ENCODE data around the gene AKR1B15.

The AKR1B15 gene

DNA sequence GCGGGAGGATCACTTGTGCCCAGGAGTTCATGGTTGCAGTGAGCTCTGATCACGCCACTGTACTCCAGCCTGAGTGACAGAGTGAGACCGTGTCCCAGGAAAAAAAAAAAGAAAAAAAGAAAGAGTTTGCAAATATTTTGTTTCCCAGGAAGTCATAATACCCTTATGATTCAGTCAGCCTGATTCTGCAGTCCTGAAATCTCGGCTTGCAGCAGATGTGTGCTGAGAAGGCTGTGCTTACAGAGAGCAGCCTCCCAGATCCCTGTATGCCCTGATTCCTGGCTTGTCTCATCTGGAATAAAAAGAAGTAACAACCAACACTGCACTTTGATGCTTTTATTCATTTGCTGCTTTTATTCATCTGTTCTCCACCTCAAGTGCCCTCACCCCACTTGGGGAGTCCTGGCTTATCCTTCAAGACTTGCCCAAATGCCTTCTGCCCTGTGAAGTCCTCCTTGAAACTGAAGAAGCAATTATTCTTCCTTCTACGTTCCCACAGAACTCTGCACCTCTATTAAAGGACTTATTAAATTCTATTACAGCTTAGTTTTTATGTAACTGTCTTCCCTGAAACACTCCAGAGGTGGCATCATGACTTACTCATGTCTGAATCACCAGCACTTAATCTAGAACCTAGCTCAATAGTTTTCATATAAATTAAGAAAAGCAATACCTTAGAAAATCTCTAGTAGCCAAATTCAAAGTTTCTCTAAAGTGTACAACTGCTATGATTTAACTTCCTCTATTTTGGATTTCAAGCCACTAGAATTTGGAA, 70.0 kb downstream of the AKR1B15 start:
- no peak for DNase-seq (ENCODE audit: low read depth)

DNA sequence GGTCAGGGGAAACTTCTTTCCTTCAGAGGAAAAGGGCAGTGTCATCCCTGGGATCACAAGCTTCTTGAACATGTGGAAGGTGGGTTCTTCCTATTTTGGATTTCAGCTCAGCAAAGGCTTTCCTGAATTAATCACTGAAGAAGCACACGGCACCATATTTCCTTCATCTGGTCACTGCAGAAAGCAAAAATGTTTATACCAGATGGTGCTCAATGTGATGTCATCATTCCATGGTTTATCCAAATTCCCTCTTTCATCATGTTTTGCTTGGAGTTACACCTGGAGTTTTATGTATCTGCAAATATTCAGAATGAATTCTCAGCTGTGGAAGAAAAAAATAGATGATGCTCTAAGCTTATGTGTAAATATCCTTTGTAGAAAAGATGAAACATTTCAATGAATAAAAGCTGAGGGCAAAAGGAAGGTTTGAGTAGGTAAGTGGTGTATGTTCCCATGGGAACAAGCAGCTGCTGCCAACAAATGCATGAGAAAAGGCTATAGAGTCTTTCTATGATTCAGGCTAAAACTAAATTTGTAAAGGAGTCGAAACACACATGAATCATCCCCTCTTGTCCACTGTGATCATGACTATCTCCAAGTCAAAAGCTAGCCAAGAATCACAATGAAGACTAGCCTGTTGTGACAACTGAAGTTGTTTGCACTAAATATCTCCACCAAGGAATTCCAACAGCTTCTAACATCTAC, 70.9 kb downstream of the AKR1B15 start:
- DNase-seq (ENCODE audit: low read depth) = no peak

DNA sequence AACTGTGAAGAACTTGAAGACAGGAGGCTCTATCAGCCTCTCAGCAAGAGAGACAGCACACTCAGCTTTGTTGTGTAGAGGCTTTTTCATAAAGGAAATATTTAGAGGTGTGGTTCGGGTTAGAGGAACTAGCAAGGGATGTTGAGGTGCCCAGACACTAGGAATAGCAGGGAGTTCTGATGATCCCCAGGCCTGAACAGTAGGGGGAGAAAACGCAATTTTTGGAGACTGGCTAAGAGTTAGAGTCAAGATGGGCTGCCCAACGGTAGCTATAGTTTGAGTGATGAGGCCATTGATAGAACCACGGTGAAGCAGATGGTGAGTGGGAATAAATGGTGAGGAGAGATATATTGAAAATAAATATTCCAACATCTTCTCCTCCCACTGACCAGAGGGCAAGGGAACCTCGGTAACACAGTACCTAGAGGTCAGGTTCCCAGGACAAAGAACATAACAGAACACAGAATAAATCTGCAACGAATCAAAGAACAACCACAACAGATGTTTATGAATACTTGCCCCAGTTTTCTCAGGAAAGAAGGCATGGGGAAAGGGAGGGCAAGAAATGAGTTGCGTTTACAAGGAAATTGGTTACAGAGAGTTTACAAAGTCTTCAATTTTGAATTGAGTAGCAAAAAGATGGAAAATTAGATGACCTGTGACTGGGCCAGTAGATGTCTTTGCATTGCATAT, 73.5 kb downstream of the AKR1B15 start:
- no peak for DNase-seq (ENCODE audit: low read depth)

DNA sequence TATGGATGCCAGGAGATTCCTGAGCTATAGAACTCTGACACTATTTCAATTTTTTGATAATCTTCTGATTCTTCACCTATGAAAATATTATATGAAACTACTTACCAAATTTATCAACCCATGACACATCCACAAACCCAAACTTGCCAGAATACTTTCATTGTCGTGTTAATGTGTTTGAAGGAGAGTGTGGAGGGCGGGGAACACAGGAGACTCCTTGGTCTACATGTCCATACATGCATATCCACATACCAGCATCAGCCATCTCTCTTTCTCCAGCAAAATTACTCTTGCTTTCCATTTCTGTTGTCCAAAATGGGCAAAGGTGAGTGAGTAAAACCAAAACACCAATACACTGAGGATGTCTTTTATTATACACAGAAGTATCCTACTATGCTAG, 74.3 kb downstream of the AKR1B15 start:
- DNase-seq (ENCODE audit: low read depth) = no peak

DNA sequence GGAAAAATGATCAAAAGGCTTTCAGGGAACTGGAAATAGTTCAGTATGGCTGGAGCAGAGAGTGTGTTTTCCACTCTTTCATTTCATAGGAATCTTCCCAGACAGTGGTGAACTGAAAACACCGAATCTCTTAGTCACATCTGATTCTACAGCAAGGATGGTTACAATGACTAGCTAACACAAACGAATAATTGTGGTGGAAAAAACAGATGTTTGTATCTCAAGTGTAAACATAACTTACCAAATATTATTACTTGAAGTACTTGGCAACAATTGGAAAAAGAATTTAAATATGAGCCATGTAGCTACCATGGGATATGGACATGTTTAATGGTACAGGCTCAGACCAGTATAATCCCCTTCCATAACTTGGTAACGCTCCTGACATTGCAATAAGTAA, 76.6 kb downstream of the AKR1B15 start:
- DNase-seq (ENCODE audit: low read depth) = no peak

DNA sequence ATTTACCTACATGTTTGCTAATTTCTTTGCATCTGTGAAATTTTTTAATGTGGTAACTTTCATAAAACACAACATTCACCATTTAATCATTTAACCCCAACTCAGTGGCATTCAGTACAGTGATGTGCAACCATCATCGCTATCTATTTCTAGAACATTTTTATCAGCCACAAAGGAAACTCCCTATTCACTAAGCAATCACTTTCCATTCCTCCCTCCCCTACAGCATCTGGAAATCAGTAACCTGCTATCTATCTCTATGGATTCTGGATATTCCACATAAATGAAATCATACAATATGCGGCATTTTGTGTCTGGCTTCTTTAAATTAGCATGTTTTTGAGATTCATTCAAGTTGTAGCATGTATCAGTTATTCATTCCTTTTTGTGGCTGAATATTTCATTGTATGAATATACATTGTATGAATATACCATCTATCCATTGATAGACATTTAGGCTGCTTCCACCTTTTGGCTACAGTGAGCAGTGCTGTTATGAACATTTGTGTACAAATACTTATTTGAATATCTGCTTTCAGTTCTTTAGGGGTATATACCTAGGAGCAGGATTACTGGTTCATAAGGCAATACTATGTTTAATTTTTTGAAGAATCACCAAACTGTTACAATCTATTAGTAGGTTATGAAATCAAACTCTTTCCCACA, 78.3 kb downstream of the AKR1B15 start:
- DNase-seq (ENCODE audit: low read depth) = no peak

DNA sequence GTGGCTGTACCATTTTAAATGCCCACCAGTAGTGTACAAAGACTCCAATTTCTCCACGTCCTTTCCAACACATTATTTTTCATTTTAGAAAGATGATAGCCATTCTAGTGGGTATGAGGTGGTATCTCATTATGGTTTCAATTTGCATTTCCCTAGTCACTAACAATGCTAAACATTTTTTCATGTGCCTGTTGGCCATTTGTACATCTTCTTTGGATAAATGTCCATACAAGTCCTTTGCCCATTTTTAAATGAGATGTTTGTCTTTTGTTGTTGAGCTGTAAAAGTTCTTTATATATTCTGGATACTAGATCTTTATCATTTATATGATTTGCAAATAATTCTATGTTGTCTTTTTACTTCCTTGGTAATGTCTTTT, 78.9 kb downstream of the AKR1B15 start:
- DNase-seq (ENCODE audit: low read depth) = no peak

DNA sequence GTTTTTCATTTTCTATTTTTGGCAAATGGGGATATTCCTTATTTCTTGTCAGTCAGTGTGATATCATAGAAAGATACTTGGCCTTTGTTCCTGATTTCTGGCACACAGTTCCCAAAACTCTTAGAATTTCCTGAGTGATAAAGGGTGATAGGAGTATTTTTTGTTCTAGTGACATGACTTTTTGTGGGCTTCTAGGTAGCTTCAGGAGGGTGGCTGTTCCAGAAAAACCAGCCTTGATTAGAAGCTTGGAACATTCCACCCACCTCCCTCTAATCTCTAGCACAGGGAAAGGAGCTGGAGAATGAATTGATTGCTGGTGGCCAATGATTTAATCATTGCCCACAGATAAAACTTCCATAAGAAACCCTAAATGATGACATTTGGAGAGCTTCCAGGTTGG, 80.5 kb downstream of the AKR1B15 start:
- DNase-seq (ENCODE audit: low read depth) = no peak

Data from stimulated activated CD4-positive, alpha-beta T cell treated with anti-CD3 and anti-CD28 coated beads, Interleukin-2, amount 100 ng/mL, for 4 hours (primary cell).